Measurements from ENCODE around the gene TOP2A.

GRCh38 chr17:40454613-40454995 is 36.9 kb upstream of the TOP2A start:
- TF ChIP-seq EZH2 (IDR thresholded peaks at IDR 0.05) (no peak), POLR2AphosphoS5 (IDR thresholded peaks at IDR 0.05; ENCODE audit: borderline replicate concordance, low read depth, low read length) (no peak)
